COLO829 (cell line): ENCODE data around the gene SLC34A2.

Source experiments
- DNase-seq: peaks from one replicate; pipeline ENCODE4 v3.0.0; 2012; ENCODE audit warnings: low spot score

SLC34A2 gene

DNA sequence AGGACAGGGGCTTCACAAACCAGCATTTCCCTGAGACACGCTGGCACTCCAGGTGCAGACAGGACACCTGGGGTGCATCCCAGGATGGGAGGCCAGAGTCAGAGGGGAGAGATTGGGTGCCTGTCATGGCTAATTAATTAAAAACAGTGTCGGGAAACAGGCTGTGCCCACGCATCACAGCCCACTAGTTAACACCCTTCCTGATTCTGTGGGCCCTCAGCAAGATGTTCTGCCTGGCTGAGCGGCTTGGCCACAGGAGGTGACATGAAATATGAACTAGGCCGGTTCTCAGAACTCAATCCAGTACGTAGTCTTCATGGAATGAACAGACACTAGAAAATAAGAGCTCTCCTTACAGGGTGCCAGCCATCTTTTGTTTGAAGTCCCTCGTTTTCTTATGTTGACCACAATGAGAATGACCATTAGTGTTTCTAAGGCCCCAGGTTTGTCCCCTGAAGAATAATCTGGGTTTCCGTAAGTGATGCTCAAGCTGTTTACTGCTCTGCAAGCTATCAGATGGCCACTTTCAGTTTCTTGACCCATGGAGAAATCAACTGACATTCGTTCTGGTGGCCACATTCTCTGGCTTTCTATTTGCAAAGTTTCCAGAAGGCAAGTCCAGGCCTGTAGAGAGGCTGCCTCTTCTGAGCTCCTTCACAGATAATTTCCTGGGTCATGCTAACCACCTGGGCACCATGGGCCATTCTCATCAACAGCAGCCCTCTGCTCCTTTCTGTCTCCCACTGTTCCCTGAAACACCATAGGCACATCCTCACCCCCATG is 72.3 kb downstream of the SLC34A2 start:
- no peak for DNase-seq
